ENCODE data around the gene DKK1. TPM values are rescaled to one million over a fixed set of nuclear protein-coding genes. Genes with fewer than 3 reads are reported as not detected.

DKK1 gene
- total RNA-seq, 2 donors from 2014 or later: 12.0 to 28.9 TPM

GRCh38 chr10:52280051-52280450 is 34.0 kb upstream of the DKK1 start:
- Histone ChIP-seq H3K27ac (ENCODE audit: low read depth, low read length) (no peak overlapping the region), H3K36me3 (ENCODE audit: control insufficient read depth, insufficient read depth, low read length) (no peaks in the 10 kb centered on the region), H3K9me3 (ENCODE audit: control insufficient read depth, low read length) (no peaks in the 10 kb centered on the region), H3K4me3 (ENCODE audit: low read length) (no peak overlapping the region), H3K9ac (ENCODE audit: extremely low read depth, low read length, poor library complexity, severe bottlenecking) (no peak overlapping the region), H3K27me3 (ENCODE audit: control insufficient read depth, insufficient read depth, low read length, poor library complexity, severe bottlenecking) (no peaks in the 10 kb centered on the region), H3K4me1 (ENCODE audit: control insufficient read depth, insufficient read depth, low read length) (no peaks in the 10 kb centered on the region)
- 100% methylated on average over 1 of the region's 1 CpG; no CpG with 5 or more reads in 1 of the 2 experiments for WGBS, 2 experiments (ENCODE audit: insufficient coverage in 1 of 2, insufficient read length in 1 of 2)
- TF ChIP-seq, protein P1, sequence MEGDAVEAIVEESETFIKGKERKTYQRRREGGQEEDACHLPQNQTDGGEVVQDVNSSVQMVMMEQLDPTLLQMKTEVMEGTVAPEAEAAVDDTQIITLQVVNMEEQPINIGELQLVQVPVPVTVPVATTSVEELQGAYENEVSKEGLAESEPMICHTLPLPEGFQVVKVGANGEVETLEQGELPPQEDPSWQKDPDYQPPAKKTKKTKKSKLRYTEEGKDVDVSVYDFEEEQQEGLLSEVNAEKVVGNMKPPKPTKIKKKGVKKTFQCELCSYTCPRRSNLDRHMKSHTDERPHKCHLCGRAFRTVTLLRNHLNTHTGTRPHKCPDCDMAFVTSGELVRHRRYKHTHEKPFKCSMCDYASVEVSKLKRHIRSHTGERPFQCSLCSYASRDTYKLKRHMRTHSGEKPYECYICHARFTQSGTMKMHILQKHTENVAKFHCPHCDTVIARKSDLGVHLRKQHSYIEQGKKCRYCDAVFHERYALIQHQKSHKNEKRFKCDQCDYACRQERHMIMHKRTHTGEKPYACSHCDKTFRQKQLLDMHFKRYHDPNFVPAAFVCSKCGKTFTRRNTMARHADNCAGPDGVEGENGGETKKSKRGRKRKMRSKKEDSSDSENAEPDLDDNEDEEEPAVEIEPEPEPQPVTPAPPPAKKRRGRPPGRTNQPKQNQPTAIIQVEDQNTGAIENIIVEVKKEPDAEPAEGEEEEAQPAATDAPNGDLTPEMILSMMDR (conservative IDR thresholded peaks at IDR 0.05): no peak
- Mint-ChIP-seq H3K27ac (no peak overlapping the region), H3K4me1 (no peaks in the 10 kb centered on the region), H3K36me3 (ENCODE audit: low read depth) (no peaks in the 10 kb centered on the region), H3K9me3 (peaks cover 7% of the 10 kb centered on the region), H3K27me3 (ENCODE audit: insufficient read depth) (no peaks in the 10 kb centered on the region), H3K4me3 (no peak overlapping the region)
- no peak for DNase-seq

- H3K4me1 ChIP-seq (ENCODE audit: control insufficient read depth, insufficient read depth, low read length): no peaks in the 10 kb centered on the region
- Mint-ChIP-seq H3K27ac (no peak overlapping the region), H3K36me3 (ENCODE audit: low read depth) (no peaks in the 10 kb centered on the region), H3K4me1 (peaks cover 3% of the 10 kb centered on the region), H3K9me3 (peaks cover 3% of the 10 kb centered on the region), H3K4me3 (no peak overlapping the region), H3K27me3 (ENCODE audit: insufficient read depth) (no peaks in the 10 kb centered on the region)
- no peaks in the 10 kb centered on the region for H3K9me3 ChIP-seq (ENCODE audit: control insufficient read depth, low read length)
- no peak overlapping the region for H3K9ac ChIP-seq (ENCODE audit: extremely low read depth, low read length, poor library complexity, severe bottlenecking)
- H3K27me3 ChIP-seq (ENCODE audit: control insufficient read depth, insufficient read depth, low read length, poor library complexity, severe bottlenecking): no peaks in the 10 kb centered on the region
- no peak overlapping the region for H3K4me3 ChIP-seq (ENCODE audit: low read length)
- no peak for DNase-seq
- H3K36me3 ChIP-seq (ENCODE audit: control insufficient read depth, insufficient read depth, low read length): no peaks in the 10 kb centered on the region
- WGBS, 2 experiments (ENCODE audit: insufficient coverage in 1 of 2, insufficient read length in 1 of 2): 100% methylated on average over 1 of the region's 2 CpGs; no CpG with 5 or more reads in 1 of the 2 experiments
- TF ChIP-seq, protein P1 (conservative IDR thresholded peaks at IDR 0.05): no peak
- H3K27ac ChIP-seq (ENCODE audit: low read depth, low read length): no peak overlapping the region
Measured at GRCh38 chr10:52283174-52283573, 30.9 kb upstream of the DKK1 start.

- Histone ChIP-seq H3K4me1 (ENCODE audit: control insufficient read depth, insufficient read depth, low read length) (no peaks in the 10 kb centered on the region), H3K9me3 (ENCODE audit: control insufficient read depth, low read length) (no peaks in the 10 kb centered on the region), H3K27me3 (ENCODE audit: control insufficient read depth, insufficient read depth, low read length, poor library complexity, severe bottlenecking) (no peaks in the 10 kb centered on the region), H3K4me3 (ENCODE audit: low read length) (no peak overlapping the region), H3K27ac (ENCODE audit: low read depth, low read length) (no peak overlapping the region), H3K36me3 (ENCODE audit: control insufficient read depth, insufficient read depth, low read length) (no peaks in the 10 kb centered on the region), H3K9ac (ENCODE audit: extremely low read depth, low read length, poor library complexity, severe bottlenecking) (no peak overlapping the region)
- Mint-ChIP-seq H3K27me3 (ENCODE audit: insufficient read depth) (no peaks in the 10 kb centered on the region), H3K9me3 (no peaks in the 10 kb centered on the region), H3K4me1 (peaks cover 11% of the 10 kb centered on the region), H3K36me3 (ENCODE audit: low read depth) (no peaks in the 10 kb centered on the region), H3K27ac (no peak overlapping the region), H3K4me3 (no peak overlapping the region)
- TF ChIP-seq, protein P1 (conservative IDR thresholded peaks at IDR 0.05): no peak
- DNase-seq: no peak
- WGBS, 2 experiments (ENCODE audit: insufficient coverage in 1 of 2, insufficient read length in 1 of 2): 87 to 100% methylated on average over 1 of the region's 2 CpGs
Measured at GRCh38 chr10:52284416-52285013, 29.6 kb upstream of the DKK1 start.
